Cardiac fibroblast (primary cell): ENCODE results near the gene C2CD4B.
A peak's percentile ranks its signal among the peaks of the same experiment; 100 is the strongest.

Experiments
- DNase-seq, 2 donors: peaks; one replicate each; pipeline versions ENCODE4 v3.0.0 to v3.0.0-alpha.2; 2010; ENCODE audit warnings: low read depth in 2 of 2
- H3K4me3 ChIP-seq, 2 donors: replicated peaks in 1 of 2; 1 replicate in 1 of 2; 2 replicates in 1 of 2; pipeline ENCODE4 v1.5.1; 2011; ENCODE audit warnings: low read depth in 2 of 2, low read length in 2 of 2, mild to moderate bottlenecking in 2 of 2, moderate library complexity in 1 of 2
- CTCF ChIP-seq: IDR thresholded peaks from one replicate; pipeline ENCODE4 v1.5.1; 2011; ENCODE audit warnings: low read depth, mild to moderate bottlenecking, low read length, inconsistent platforms

C2CD4B gene

GRCh38 chr15:62163397-62164013 is 1.6 kb downstream of the C2CD4B start:
- TF ChIP-seq CTCF = no peak
- H3K4me3 ChIP-seq = peak overlapping the region; percentile 13 to 44

GRCh38 chr15:62153228-62153627 is 11.9 kb downstream of the C2CD4B start:
- DNase-seq = peak in 1 of 2 donors; percentile 30
- H3K4me3 ChIP-seq = no peak overlapping the region
- TF ChIP-seq CTCF = no peak

More at GRCh38 chr15:62163397-62164013, 1.6 kb downstream of the C2CD4B start:
- no peak for DNase-seq

- no peak overlapping the region for H3K4me3 ChIP-seq
- peak; percentile 38 to 39 for DNase-seq
- no peak for TF ChIP-seq CTCF
These were observed 14.6 kb downstream of the C2CD4B start for GRCh38 chr15:62150445-62150844.

- TF ChIP-seq CTCF = no peak
- no peak overlapping the region for H3K4me3 ChIP-seq
- no peak for DNase-seq
These were observed 15.4 kb downstream of the C2CD4B start for GRCh38 chr15:62149729-62150128.

GRCh38 chr15:62147551-62147950 is 17.5 kb downstream of the C2CD4B start:
- no peak for DNase-seq
- no peak for TF ChIP-seq CTCF
- H3K4me3 ChIP-seq = no peak overlapping the region

- TF ChIP-seq CTCF = no peak
- DNase-seq = no peak
- no peak overlapping the region for H3K4me3 ChIP-seq
These were observed 17.9 kb downstream of the C2CD4B start for GRCh38 chr15:62147149-62147548.

GRCh38 chr15:62145015-62145735 is 19.9 kb downstream of the C2CD4B start:
- no peak for DNase-seq
- TF ChIP-seq CTCF = no peak
- no peak overlapping the region for H3K4me3 ChIP-seq
